ENCODE measurements around the gene PSAP. TPM values are rescaled to one million over a fixed set of nuclear protein-coding genes. Genes with fewer than 3 reads are reported as not detected.
A peak's percentile ranks its signal among the peaks of the same experiment; 100 is the strongest.

The PSAP gene
- polyA plus RNA-seq, 1 experiment, result 1,979 TPM

GRCh38 chr10:71838264-71839211 is 12.5 kb downstream of the PSAP start:
- no peak overlapping the region for H3K4me3 ChIP-seq (ENCODE audit: low read depth, low read length)
- no peak for DNase-seq (ENCODE audit: low read depth)
- no peaks in the 10 kb centered on the region for H3K27me3 ChIP-seq (ENCODE audit: control insufficient read depth, insufficient read depth, low read length)
- POLR2A ChIA-PET, result interaction anchor here (0.6 to 0.8 kb wide), 2 partner anchors 11 to 13 kb away, joined by 3 to 4 read pairs; partner anchors contain the start of gene PSAP
- TF ChIP-seq, protein P1, sequence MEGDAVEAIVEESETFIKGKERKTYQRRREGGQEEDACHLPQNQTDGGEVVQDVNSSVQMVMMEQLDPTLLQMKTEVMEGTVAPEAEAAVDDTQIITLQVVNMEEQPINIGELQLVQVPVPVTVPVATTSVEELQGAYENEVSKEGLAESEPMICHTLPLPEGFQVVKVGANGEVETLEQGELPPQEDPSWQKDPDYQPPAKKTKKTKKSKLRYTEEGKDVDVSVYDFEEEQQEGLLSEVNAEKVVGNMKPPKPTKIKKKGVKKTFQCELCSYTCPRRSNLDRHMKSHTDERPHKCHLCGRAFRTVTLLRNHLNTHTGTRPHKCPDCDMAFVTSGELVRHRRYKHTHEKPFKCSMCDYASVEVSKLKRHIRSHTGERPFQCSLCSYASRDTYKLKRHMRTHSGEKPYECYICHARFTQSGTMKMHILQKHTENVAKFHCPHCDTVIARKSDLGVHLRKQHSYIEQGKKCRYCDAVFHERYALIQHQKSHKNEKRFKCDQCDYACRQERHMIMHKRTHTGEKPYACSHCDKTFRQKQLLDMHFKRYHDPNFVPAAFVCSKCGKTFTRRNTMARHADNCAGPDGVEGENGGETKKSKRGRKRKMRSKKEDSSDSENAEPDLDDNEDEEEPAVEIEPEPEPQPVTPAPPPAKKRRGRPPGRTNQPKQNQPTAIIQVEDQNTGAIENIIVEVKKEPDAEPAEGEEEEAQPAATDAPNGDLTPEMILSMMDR (IDR thresholded peaks at IDR 0.05; ENCODE audit: insufficient read depth, low read depth, low read length), result no peak
- CTCF ChIA-PET, result interaction anchor here (0.8 to 6.7 kb wide), 3 partner anchors 12 to 58 kb away, joined by 5 to 40 read pairs (median 5); partner anchors contain the start of gene PSAP
- H3K36me3 ChIP-seq (ENCODE audit: control insufficient read depth, insufficient read depth, low read length), result peaks cover 2% of the 10 kb centered on the region

DNA sequence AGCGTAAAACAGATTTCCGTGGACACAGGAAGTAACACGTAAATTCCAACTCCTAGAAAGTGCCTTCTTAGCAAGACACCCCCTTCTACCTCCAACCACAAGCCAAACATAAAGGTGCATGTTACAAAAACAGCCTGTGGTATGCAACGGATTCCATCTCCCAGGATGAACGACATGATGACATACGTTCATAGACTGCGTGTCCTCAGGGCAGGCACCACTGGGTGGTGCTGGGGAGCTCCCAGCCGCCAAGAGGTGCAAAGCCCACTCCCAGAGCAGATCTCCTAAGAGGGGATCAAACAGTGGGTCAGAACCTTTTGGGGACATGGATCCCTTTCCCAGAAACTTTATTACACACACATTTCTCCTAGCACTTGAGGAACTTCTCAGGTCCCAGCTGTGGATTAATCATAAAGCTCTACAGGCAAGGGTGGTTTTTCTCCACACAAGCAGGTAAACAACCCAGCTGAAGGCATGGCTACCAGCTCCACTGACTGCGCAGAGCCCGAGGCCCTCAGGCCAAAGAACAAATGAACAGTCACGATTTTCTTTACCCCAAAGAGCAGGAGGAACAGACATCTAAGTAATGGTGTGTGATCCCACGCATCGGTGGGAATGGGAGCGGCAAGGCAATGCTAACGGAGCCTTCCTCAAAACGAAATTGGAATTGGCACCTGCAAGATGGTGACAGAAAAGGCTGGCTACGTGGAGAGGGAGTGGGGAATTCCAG is 13.8 kb downstream of the PSAP start:
- H3K36me3 ChIP-seq (ENCODE audit: control insufficient read depth, insufficient read depth, low read length), result peaks cover 3% of the 10 kb centered on the region; the same call in 1 of the 2 replicates
- TF ChIP-seq, protein P1 (IDR thresholded peaks at IDR 0.05; ENCODE audit: insufficient read depth, low read depth, low read length), result peak; percentile 35
- no peak for DNase-seq (ENCODE audit: low read depth)
- H3K27me3 ChIP-seq (ENCODE audit: control insufficient read depth, insufficient read depth, low read length), result no peaks in the 10 kb centered on the region
- POLR2A ChIA-PET, result no interaction called here
- no peak overlapping the region for H3K4me3 ChIP-seq (ENCODE audit: low read depth, low read length)
- CTCF ChIA-PET, result interaction anchor here (0.7 to 6.7 kb wide), 5 partner anchors 12 to 219 kb away, joined by 3 to 40 read pairs (median 5); no protein-coding TSS in a partner anchor

GRCh38 chr10:71836596-71836974 is 14.5 kb downstream of the PSAP start:
- POLR2A ChIA-PET, result no interaction called here
- TF ChIP-seq, protein P1 (IDR thresholded peaks at IDR 0.05; ENCODE audit: insufficient read depth, low read depth, low read length), result no peak
- Histone ChIP-seq H3K4me3 (ENCODE audit: low read depth, low read length) (no peak overlapping the region), H3K27me3 (ENCODE audit: control insufficient read depth, insufficient read depth, low read length) (no peaks in the 10 kb centered on the region), H3K36me3 (ENCODE audit: control insufficient read depth, insufficient read depth, low read length) (peaks cover 8% of the 10 kb centered on the region)
- DNase-seq (ENCODE audit: low read depth), result no peak
- CTCF ChIA-PET, result interaction anchor here (0.9 to 6.7 kb wide), 8 partner anchors 10 to 523 kb away, joined by 3 to 40 read pairs (median 4); no protein-coding TSS in a partner anchor

DNA sequence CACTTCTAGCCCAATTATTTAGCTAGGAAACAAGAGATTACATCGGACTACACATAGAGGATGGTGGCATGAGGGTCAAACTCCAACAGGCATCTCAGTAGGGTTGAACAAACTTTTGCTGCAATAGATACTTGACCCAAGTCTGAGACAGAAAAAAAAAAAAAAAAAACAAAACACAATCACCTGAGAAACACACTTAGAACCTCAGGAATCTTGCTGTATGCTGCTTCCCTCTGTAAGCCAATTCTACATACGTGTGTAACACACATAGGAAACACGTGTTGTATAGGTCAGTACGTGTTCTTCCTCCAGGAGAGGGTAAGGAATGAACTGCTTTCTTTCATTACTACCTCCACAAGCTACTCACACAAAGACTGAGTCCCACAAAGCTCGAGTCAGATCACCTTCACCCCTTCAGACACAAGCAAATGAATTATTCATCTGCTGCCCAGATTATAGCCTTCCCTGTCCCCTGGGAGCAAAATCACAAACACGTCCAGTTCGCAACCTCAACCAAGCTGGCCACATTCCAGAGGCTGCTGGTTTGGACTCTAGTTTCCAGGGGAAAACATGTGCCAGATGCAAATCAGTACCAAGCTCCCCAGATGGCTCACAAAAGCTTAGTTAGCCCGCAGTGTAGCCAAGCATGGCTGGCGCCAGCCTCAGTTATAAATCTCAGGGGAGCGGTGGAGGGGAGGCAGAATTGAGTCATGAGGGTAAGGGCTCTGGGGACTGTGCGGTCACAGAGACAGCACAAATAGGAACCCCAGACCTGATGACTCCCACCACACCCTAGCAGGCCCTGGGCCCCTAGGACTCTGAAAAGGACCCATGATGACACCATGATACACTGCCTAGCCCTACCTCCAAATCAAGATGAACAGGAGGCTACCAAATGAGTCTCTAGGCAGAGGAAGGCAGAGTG is 15.1 kb downstream of the PSAP start:
- DNase-seq (ENCODE audit: low read depth), result peak; percentile 67
- Histone ChIP-seq H3K27me3 (ENCODE audit: control insufficient read depth, insufficient read depth, low read length) (no peaks in the 10 kb centered on the region), H3K36me3 (ENCODE audit: control insufficient read depth, insufficient read depth, low read length) (peaks cover 14% of the 10 kb centered on the region), H3K4me3 (ENCODE audit: low read depth, low read length) (no peak overlapping the region)
- TF ChIP-seq, protein P1 (IDR thresholded peaks at IDR 0.05; ENCODE audit: insufficient read depth, low read depth, low read length), result no peak
- CTCF ChIA-PET, result interaction anchor here (0.6 to 6.7 kb wide), 7 partner anchors 9 to 522 kb away, joined by 3 to 40 read pairs (median 3); no protein-coding TSS in a partner anchor
- POLR2A ChIA-PET, result no interaction called here
